HG02623 (cell line): ENCODE data around the gene PRR5.

ENCODE experiments used
- ATAC-seq: cut with Tn5 transposase; IDR thresholded peaks from one replicate; pipeline ENCODE4 v1.9.1; 2021; ENCODE audit warnings: moderate library complexity; ENCODE audit not compliant: unreplicated experiment

Gene PRR5

DNA sequence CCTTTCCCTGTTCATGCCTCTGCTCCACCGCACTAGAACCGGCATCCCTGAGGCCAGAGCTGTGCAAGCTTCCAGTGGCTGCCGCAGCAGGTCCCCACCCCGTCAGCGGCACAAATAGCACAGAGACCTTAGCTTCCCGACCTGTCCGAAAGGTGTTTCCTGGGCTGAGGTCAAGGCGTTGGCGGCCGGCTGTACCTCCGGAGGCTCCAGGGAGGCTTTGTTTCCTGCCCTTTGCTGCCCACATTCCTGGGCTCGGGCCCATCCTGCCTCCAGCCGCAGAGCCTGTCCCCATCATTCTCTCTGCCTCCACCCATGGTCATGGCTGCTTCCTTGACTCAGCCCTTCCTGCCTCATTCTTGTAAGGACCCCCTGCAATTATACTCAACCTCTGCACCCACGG, 81.6 kb downstream of the PRR5 start:
- ATAC-seq: no peak

DNA sequence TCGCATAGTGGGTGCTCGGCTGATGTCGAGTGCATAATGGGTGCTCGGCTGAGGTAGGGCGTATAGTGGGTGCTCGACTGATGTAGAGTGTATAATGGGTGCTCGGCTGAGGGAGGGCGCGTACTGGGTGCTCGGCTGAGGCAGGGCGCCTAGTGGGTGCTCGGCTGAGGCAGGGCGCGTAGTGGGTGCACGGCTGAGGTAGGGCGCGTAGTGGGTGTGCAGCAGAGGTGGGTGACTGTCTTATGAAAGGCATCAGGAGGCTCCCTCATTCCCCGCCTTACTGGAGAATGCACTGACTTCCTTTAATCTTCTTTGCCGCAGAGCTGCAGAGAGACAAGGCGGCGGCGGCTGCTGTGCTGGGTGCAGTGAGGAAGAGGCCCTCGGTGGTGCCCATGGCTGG, 84.1 kb downstream of the PRR5 start:
- ATAC-seq: no peak

DNA sequence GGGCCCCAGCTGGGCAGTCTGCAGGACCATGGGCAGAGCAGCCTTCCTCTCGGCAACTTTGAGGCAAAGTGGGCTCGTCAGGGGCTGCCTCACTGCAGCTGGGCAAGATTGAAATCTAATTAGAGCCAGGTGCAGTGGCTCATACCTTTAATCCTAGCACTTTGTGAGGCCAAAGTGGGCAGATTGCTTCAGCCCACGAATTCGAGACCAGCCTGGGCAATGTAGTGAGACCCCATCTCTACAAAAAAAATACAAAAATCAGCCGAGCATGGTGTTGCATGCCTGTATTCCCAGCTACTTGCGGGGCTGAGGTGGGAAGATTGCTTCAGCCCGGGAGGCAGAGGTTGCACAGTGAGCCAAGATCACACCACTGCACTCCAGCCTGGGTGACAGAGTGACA, 84.6 kb downstream of the PRR5 start:
- no peak for ATAC-seq
